SK-N-SH treated with all-trans-retinoic acid at 6 μM for 48 hours (cell line): ENCODE results near the gene UVRAG.

Experiments used
- ARNTL ChIP-seq: fragments of 450-650 bp; formaldehyde crosslinking; IDR thresholded peaks from 2 replicates; pipeline ENCODE4 v1.5.0; 2020; ENCODE audit warnings: low read depth, mild to moderate bottlenecking, moderate library complexity, borderline replicate concordance
- CREB5 ChIP-seq: fragments of 250-450 bp; sonication (Bioruptor Pico); IDR thresholded peaks from 2 replicates; pipeline ENCODE4 v1.5.1; 2020; ENCODE audit warnings: low read depth, mild to moderate bottlenecking, moderate library complexity
- ESRRG ChIP-seq: fragments of 250-450 bp; sonication (Bioruptor Pico); IDR thresholded peaks from 2 replicates; pipeline ENCODE4 v1.6.1; 2021; ENCODE audit warnings: mild to moderate bottlenecking
- SNAI2 ChIP-seq: fragments of 250-450 bp; sonication (Bioruptor Pico); IDR thresholded peaks from 2 replicates; pipeline ENCODE4 v1.5.0; 2020; ENCODE audit warnings: mild to moderate bottlenecking, moderate library complexity
- ZNF565 ChIP-seq: fragments of 450-650 bp; formaldehyde crosslinking; conservative IDR thresholded peaks from 2 replicates; pipeline ENCODE4 v1.5.0; 2020; ENCODE audit warnings: low read depth, mild to moderate bottlenecking, moderate library complexity
- ZNF8 ChIP-seq: fragments of 450-650 bp; formaldehyde crosslinking; IDR thresholded peaks from 2 replicates; pipeline ENCODE4 v1.5.0; 2020; ENCODE audit warnings: mild to moderate bottlenecking, moderate library complexity
- TF ChIP-seq, protein P1 (sequence below): fragments of 250-450 bp; sonication (Bioruptor Pico); IDR thresholded peaks from 2 replicates; pipeline ENCODE4 v1.8.0; 2020; ENCODE audit warnings: mild to moderate bottlenecking, moderate library complexity, borderline replicate concordance

- TF ChIP-seq CREB5 (CRISPR knock-in tag): no peak
- TF ChIP-seq, protein P1, sequence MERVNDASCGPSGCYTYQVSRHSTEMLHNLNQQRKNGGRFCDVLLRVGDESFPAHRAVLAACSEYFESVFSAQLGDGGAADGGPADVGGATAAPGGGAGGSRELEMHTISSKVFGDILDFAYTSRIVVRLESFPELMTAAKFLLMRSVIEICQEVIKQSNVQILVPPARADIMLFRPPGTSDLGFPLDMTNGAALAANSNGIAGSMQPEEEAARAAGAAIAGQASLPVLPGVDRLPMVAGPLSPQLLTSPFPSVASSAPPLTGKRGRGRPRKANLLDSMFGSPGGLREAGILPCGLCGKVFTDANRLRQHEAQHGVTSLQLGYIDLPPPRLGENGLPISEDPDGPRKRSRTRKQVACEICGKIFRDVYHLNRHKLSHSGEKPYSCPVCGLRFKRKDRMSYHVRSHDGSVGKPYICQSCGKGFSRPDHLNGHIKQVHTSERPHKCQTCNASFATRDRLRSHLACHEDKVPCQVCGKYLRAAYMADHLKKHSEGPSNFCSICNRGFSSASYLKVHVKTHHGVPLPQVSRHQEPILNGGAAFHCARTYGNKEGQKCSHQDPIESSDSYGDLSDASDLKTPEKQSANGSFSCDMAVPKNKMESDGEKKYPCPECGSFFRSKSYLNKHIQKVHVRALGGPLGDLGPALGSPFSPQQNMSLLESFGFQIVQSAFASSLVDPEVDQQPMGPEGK: no peak
- TF ChIP-seq ESRRG (CRISPR knock-in tag): no peak
- TF ChIP-seq ZNF565: no peak
- TF ChIP-seq SNAI2: no peak
- TF ChIP-seq ARNTL (CRISPR knock-in tag): no peak
- no peak for TF ChIP-seq ZNF8 (CRISPR knock-in tag)
Observed at GRCh38 chr11:76076749-76077148, 261.7 kb downstream of the UVRAG start.
